ENCODE data around the gene FCHO2.

Gene FCHO2

GRCh38 chr5:72937517-72938061 is 18.3 kb upstream of the FCHO2 start:
- Mint-ChIP-seq H3K27ac (peak overlapping the region in 1 of 3 experiments; percentile 83), H3K4me3 (no peak overlapping the region), H3K27me3 (ENCODE audit: low read depth) (peaks cover 7% of the 10 kb centered on the region), H3K4me1 (peaks cover 9% of the 10 kb centered on the region), H3K9me3 (peaks cover 10% of the 10 kb centered on the region), H3K36me3 (ENCODE audit: low read depth) (no peaks in the 10 kb centered on the region)
- TF ChIP-seq, protein P1, sequence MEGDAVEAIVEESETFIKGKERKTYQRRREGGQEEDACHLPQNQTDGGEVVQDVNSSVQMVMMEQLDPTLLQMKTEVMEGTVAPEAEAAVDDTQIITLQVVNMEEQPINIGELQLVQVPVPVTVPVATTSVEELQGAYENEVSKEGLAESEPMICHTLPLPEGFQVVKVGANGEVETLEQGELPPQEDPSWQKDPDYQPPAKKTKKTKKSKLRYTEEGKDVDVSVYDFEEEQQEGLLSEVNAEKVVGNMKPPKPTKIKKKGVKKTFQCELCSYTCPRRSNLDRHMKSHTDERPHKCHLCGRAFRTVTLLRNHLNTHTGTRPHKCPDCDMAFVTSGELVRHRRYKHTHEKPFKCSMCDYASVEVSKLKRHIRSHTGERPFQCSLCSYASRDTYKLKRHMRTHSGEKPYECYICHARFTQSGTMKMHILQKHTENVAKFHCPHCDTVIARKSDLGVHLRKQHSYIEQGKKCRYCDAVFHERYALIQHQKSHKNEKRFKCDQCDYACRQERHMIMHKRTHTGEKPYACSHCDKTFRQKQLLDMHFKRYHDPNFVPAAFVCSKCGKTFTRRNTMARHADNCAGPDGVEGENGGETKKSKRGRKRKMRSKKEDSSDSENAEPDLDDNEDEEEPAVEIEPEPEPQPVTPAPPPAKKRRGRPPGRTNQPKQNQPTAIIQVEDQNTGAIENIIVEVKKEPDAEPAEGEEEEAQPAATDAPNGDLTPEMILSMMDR (IDR thresholded peaks at IDR 0.05; ENCODE audit: unreplicated experiment in 3 of 3) = no peak

DNA sequence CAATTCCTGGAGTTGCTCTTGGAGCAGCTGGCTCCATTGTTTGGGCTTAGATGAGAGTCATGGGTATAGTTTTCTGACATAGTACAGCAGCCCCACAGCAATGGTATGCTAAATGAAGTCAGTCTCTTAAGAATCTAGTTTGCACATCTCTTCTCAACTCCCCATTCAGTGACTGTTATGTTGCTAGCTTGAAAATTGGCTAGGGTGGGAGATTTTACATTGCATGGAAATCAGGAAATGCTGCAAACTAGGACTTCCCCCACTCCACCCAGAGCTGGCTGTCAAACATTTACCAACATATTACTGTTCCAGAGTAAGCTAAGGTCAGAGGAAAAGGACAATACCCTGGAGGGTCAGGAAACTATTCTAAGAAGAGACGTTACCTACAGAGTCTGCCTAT is 17.6 kb upstream of the FCHO2 start:
- Mint-ChIP-seq H3K4me3 (no peak overlapping the region), H3K9me3 (peaks cover 9% of the 10 kb centered on the region), H3K27ac (peak overlapping the region in 2 of 3 experiments; percentile 37 to 83), H3K36me3 (ENCODE audit: low read depth) (no peaks in the 10 kb centered on the region), H3K27me3 (ENCODE audit: low read depth) (peaks cover 7% of the 10 kb centered on the region), H3K4me1 (peaks cover 9% of the 10 kb centered on the region)
- TF ChIP-seq, protein P1 (IDR thresholded peaks at IDR 0.05; ENCODE audit: unreplicated experiment in 3 of 3) = no peak

DNA sequence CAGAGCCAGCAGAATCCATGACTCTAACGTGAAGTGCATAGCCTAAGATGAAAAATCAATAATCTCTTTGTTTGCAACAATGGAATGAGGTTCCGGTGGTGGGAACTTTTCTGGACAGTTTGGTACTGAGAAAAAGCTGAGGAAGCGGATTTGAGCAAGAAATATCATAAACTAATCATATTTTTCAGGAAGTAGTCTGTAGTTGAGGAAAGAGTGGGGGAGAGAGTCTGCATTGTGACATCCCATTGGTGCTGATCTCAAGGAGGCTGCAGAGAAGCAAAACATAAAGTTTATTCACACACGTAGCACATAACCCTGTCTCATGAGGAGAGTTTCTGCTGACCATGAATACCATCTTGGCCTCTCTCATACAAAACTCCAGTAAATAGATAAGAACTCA is 15.8 kb upstream of the FCHO2 start:
- peak overlapping the region in 1 of 3 experiments; percentile 30 for H3K27ac Mint-ChIP-seq
- peaks cover 7% of the 10 kb centered on the region for H3K27me3 Mint-ChIP-seq (ENCODE audit: low read depth)
- no peak overlapping the region for H3K4me3 Mint-ChIP-seq
- TF ChIP-seq, protein P1 (IDR thresholded peaks at IDR 0.05; ENCODE audit: unreplicated experiment in 3 of 3) = no peak
- no peaks in the 10 kb centered on the region for H3K9me3 Mint-ChIP-seq
- H3K36me3 Mint-ChIP-seq (ENCODE audit: low read depth) = no peaks in the 10 kb centered on the region
- H3K4me1 Mint-ChIP-seq = peaks cover 9% of the 10 kb centered on the region

GRCh38 chr5:72943307-72943706 is 12.5 kb upstream of the FCHO2 start:
- TF ChIP-seq, protein P1 (IDR thresholded peaks at IDR 0.05; ENCODE audit: unreplicated experiment in 3 of 3) = no peak

GRCh38 chr5:72947498-72947897 is 8.3 kb upstream of the FCHO2 start:
- Mint-ChIP-seq H3K9me3 (no peaks in the 10 kb centered on the region), H3K4me3 (no peak overlapping the region), H3K36me3 (ENCODE audit: low read depth) (no peaks in the 10 kb centered on the region), H3K27ac (no peak overlapping the region), H3K4me1 (no peaks in the 10 kb centered on the region), H3K27me3 (ENCODE audit: low read depth) (no peaks in the 10 kb centered on the region)
- TF ChIP-seq, protein P1 (IDR thresholded peaks at IDR 0.05; ENCODE audit: unreplicated experiment in 3 of 3) = no peak

More at GRCh38 chr5:72943307-72943706, 12.5 kb upstream of the FCHO2 start:
- peaks cover 5% of the 10 kb centered on the region for H3K4me1 Mint-ChIP-seq
- H3K9me3 Mint-ChIP-seq = no peaks in the 10 kb centered on the region
- H3K4me3 Mint-ChIP-seq = no peak overlapping the region
- H3K27ac Mint-ChIP-seq = no peak overlapping the region
- peaks cover 3% of the 10 kb centered on the region for H3K27me3 Mint-ChIP-seq (ENCODE audit: low read depth)
- no peaks in the 10 kb centered on the region for H3K36me3 Mint-ChIP-seq (ENCODE audit: low read depth)

DNA sequence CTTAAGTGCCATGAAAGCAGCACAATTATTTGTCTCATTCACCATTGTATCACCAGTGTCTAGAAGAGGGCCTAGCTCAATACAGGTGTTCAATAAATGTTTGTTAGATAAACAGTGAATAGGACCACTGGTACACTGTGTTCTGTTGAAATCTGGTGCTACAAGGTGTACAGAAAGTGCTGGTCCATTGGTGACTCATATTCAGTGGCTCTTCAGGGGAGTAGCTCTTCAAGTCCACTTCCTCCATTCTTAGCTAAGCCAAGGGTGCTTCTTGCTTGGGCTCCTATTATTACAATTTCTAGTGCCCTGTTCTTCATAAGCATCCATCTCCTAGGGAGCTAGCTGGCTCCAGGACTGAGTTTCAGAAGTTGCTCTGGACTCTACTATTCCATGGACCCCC is 6.4 kb upstream of the FCHO2 start:
- H3K4me3 Mint-ChIP-seq = no peak overlapping the region
- TF ChIP-seq, protein P1 (IDR thresholded peaks at IDR 0.05; ENCODE audit: unreplicated experiment in 3 of 3) = no peak
- no peak overlapping the region for H3K27ac Mint-ChIP-seq
- H3K27me3 Mint-ChIP-seq (ENCODE audit: low read depth) = no peaks in the 10 kb centered on the region
- peaks cover 7% of the 10 kb centered on the region for H3K4me1 Mint-ChIP-seq
- H3K36me3 Mint-ChIP-seq (ENCODE audit: low read depth) = no peaks in the 10 kb centered on the region
- no peaks in the 10 kb centered on the region for H3K9me3 Mint-ChIP-seq

Data from nephron (organoid).